ENCODE results near the gene MDFI. TPM values are rescaled to one million over a fixed set of nuclear protein-coding genes. Genes with fewer than 3 reads are reported as not detected.

The MDFI gene
- total RNA-seq, 2 donors from 2014 or later = 4.9 to 6.7 TPM

DNA sequence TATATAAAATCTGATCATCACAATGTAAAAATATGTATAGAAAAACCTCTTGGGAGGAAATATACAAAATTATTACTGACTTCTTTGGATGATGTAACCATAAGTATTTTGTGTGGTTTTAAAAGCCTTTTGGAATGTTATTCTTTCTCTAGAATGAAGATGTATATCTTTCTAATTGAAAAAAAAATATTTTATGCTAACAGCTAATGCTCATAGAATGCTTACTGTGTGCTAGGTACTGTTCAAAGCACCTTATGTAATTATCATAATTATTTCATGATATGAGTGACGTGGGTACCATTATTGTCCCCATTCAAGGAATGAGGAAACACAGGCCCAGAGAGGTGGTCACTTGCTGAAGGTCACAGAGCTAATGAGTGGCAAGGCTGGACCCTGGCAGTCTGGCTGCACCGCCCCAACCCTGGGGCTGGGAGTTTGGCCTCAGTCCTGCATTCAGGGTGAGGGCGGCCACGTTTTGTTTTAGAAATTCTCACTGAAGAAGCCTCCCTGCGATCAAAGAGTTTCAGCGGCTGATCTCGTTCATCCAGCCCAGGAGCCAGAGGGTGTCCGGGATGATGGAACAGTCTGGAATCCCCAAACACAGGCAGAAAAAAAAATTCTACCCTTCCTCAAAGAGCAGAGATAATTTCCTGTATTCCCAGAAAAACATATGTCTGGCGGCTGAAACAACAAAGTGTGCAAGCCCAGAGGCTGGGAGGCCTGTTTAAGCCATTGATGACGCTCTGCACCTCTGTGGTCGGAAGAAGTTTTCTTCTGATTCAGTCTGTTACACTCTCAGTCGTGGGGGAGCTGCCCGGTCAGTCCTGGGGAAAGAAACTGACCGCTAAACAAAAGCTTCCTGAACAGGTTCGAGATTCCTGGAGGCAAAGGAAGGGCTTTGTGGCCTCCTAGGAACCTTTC, 59.9 kb downstream of the MDFI start:
- intact Hi-C loops (cut with DNase I) = no loop called here
- TF ChIP-seq, protein P1, sequence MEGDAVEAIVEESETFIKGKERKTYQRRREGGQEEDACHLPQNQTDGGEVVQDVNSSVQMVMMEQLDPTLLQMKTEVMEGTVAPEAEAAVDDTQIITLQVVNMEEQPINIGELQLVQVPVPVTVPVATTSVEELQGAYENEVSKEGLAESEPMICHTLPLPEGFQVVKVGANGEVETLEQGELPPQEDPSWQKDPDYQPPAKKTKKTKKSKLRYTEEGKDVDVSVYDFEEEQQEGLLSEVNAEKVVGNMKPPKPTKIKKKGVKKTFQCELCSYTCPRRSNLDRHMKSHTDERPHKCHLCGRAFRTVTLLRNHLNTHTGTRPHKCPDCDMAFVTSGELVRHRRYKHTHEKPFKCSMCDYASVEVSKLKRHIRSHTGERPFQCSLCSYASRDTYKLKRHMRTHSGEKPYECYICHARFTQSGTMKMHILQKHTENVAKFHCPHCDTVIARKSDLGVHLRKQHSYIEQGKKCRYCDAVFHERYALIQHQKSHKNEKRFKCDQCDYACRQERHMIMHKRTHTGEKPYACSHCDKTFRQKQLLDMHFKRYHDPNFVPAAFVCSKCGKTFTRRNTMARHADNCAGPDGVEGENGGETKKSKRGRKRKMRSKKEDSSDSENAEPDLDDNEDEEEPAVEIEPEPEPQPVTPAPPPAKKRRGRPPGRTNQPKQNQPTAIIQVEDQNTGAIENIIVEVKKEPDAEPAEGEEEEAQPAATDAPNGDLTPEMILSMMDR (IDR thresholded peaks at IDR 0.05) = no peak
- TF ChIP-seq POLR2A (IDR thresholded peaks at IDR 0.05) = no peak
- Histone ChIP-seq H3K27me3 (no peaks in the 10 kb centered on the region), H3K27ac (no peak overlapping the region), H3K4me1 (no peaks in the 10 kb centered on the region), H3K4me3 (no peak overlapping the region), H3K9me3 (no peaks in the 10 kb centered on the region), H3K36me3 (replicated peaks in 1 of 2; ENCODE audit: insufficient read depth in 1 of 2, low read depth in 2 of 2) (no peaks in the 10 kb centered on the region)
- no peak for DNase-seq
- WGBS, 2 donors = 77 to 82% methylated on average over 15 of the region's 15 CpGs
- no peak for ATAC-seq

DNA sequence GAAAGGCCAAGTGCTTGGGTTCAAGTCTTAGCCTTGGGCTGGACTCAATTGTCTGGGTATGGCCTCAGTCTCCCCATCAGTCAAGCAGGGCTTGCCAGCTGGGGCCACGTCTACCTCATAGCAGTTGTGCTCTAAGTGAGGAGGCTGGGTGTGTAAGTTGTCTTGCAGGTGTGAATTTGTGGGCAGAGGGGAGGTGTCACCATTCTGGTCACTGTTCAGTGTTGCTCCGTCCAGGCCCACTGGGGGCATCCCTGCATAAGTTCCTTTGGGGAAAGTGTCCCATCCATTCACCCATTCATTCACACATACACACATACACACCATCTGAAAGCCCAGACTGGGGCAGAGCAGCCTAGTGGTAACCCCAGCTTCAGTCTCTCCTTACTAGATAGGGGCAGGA, 60.8 kb downstream of the MDFI start:
- TF ChIP-seq, protein P1 (IDR thresholded peaks at IDR 0.05) = no peak
- TF ChIP-seq POLR2A (IDR thresholded peaks at IDR 0.05) = no peak
- ATAC-seq (no peak), DNase-seq (no peak)
- H3K27ac ChIP-seq = no peak overlapping the region
- no peak overlapping the region for H3K4me3 ChIP-seq
- intact Hi-C loops (cut with DNase I) = no loop called here
- no peaks in the 10 kb centered on the region for H3K9me3 ChIP-seq
- no peaks in the 10 kb centered on the region for H3K4me1 ChIP-seq
- H3K36me3 ChIP-seq (replicated peaks in 1 of 2; ENCODE audit: insufficient read depth in 1 of 2, low read depth in 2 of 2) = no peaks in the 10 kb centered on the region
- WGBS, 2 donors = 89 to 93% methylated on average over 2 of the region's 2 CpGs
- H3K27me3 ChIP-seq = no peaks in the 10 kb centered on the region

DNA sequence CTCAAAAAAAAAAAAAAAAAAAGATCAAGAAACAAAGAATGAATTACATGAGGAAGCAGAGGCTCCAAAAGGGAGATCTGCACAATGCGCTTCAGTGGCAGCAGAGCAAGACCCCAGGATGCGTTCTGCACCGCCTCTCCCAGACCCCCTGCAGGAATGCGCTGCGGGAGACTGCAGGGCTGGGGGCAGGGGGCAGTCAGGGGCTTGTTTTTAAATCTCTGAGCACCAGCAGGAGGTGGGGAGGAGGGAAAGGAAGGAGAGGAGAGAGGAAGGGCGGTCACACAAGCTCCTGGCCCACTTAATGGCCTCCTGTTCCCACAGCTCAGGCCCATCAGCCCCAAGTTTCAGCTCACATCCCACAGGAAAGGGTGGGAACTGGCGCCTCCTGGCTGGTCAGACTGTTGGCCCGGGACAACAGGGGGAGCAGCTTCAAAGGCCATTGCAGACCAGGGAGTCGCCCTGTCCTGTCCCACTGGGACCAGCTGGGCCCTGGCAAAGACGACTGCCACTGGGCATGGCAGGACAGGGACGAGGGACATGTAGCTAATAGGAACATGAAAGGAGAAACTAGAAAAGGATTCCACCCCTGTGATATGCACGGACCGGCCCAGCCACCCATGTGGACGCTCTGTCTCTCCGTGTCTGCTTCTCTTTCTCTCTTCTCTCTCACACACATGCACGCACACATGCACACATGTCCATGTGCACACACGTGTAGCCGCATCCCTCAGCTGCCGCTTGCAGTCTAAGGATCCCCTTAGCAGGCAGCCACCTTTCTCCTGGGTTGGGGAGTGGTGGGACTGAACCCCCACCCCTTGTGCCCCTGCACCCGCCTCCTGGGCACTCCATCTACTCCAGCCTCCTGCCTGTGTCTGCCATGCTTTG, 62.4 kb downstream of the MDFI start:
- Histone ChIP-seq H3K36me3 (replicated peaks in 1 of 2; ENCODE audit: insufficient read depth in 1 of 2, low read depth in 2 of 2) (no peaks in the 10 kb centered on the region), H3K27ac (no peak overlapping the region), H3K4me3 (no peak overlapping the region), H3K27me3 (no peaks in the 10 kb centered on the region), H3K9me3 (no peaks in the 10 kb centered on the region), H3K4me1 (peaks cover 3% of the 10 kb centered on the region)
- ATAC-seq (no peak), DNase-seq (no peak)
- TF ChIP-seq POLR2A (IDR thresholded peaks at IDR 0.05) = no peak
- TF ChIP-seq, protein P1 (IDR thresholded peaks at IDR 0.05) = no peak
- intact Hi-C loops (cut with DNase I) = no loop called here
- WGBS, 2 donors = 86 to 87% methylated on average over 20 of the region's 20 CpGs

DNA sequence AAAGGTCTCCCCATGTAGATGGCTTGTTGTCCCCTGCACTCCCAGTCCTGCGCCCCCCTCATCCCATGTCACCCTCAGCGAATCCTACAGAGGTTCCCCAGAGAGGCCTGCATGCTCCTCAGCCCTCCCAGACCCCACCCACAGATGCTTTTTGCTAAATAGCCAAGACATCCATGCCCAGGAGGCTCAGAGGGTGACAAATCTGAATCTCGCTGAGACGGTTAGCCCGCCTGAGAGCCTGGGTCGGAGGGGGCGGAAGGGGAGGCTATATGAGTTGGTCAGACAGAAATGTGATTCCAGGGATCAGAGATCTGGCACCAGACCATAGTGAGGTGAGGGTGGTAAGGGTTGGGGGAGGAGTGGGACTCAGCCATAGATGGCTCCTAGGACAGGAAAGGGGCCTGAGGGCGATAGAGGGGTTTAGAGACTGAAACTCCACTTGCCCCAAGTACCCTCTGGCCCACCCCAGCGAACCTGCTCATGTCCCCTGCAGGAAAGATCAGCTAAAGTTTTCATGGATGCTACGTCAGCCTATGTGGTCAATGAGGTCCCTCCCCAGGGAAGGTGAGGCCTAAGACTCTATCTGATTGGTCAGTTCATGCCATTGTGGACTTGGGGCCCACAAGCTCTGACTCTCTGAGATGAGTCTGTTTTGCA, 63.9 kb downstream of the MDFI start:
- H3K27me3 ChIP-seq = no peaks in the 10 kb centered on the region
- TF ChIP-seq, protein P1 (IDR thresholded peaks at IDR 0.05) = no peak
- no peak for TF ChIP-seq POLR2A (IDR thresholded peaks at IDR 0.05)
- 91 to 98% methylated on average over 10 of the region's 10 CpGs for WGBS, 2 donors
- intact Hi-C loops (cut with DNase I) = no loop called here
- no peak overlapping the region for H3K27ac ChIP-seq
- DNase-seq (no peak), ATAC-seq (no peak)
- H3K36me3 ChIP-seq (replicated peaks in 1 of 2; ENCODE audit: insufficient read depth in 1 of 2, low read depth in 2 of 2) = no peaks in the 10 kb centered on the region
- no peaks in the 10 kb centered on the region for H3K9me3 ChIP-seq
- no peak overlapping the region for H3K4me3 ChIP-seq
- peaks cover 6% of the 10 kb centered on the region for H3K4me1 ChIP-seq

Data from body of pancreas (tissue), 4 donors.